Gastrocnemius medialis (tissue), 4 donors: ENCODE results near the gene ATP11A.

Source experiments
- CTCF ChIP-seq, 5 experiments: fragments of 450-650 bp in 3 of 5; fragments of 200-600 bp in 2 of 5; sonication (generic) in 2 of 5; IDR thresholded peaks in 4 of 5; conservative IDR thresholded peaks in 1 of 5; 1 replicate in 4 of 5; 2 replicates in 1 of 5; pipeline ENCODE4 v1.5.1; 2016 to 2019; ENCODE audit warnings: antibody characterized with exemption in 5 of 5, mild to moderate bottlenecking in 3 of 5, moderate library complexity in 3 of 5
- POLR2A ChIP-seq, 2 donors: fragments of 450-650 bp; IDR thresholded peaks; one replicate each; pipeline ENCODE4 v1.6.1; 2017; ENCODE audit warnings: antibody characterized with exemption in 2 of 2, mild to moderate bottlenecking in 2 of 2, moderate library complexity in 2 of 2

GRCh38 chr13:112854321-112854720 lies 164.5 kb downstream of the ATP11A start:
- no peak for TF ChIP-seq CTCF (IDR thresholded peaks at IDR 0.05 in 4 of 5, conservative IDR thresholded peaks at IDR 0.05 in 1 of 5)
- no peak for TF ChIP-seq POLR2A (IDR thresholded peaks at IDR 0.05)
